H1 (cell line): ENCODE measurements around the gene OTUD3. TPM values are rescaled to one million over a fixed set of nuclear protein-coding genes. Genes with fewer than 3 reads are reported as not detected.

Experiments
- CTCF ChIA-PET: fragments of 300-600 bp; sonication (Branson Sonifier 250); formaldehyde crosslinking; loops from one replicate; lab custom pipeline; 2021; ENCODE audit not compliant: partially characterized antibody; lab: Charles Lee
- POLR2A ChIA-PET: fragments of 300-600 bp; sonication (Branson Sonifier 250); formaldehyde crosslinking; loops from one replicate; lab custom pipeline; 2021; ENCODE audit warnings: inconsistent platforms; ENCODE audit not compliant: partially characterized antibody; lab: Charles Lee
- DNase-seq, 2 experiments: peaks; one replicate each; pipeline versions ENCODE4 v3.0.0 to v3.0.0-alpha.2; 2010 to 2022; ENCODE audit warnings: low spot score in 2 of 2, low read depth in 1 of 2, mixed read lengths in 1 of 2
- FAIRE-seq: peaks from 2 replicates; lab custom pipeline; 2011; peaks lifted over from hg19 to GRCh38; lab: Jason Lieb, UNC
- H2AFZ ChIP-seq: 2 replicates; pipeline ENCODE4 v1.8.1; 2012; ENCODE audit warnings: low read length, inconsistent platforms
- H2AK5ac ChIP-seq: 2 replicates; pipeline ENCODE4 v1.6.1; 2013; ENCODE audit warnings: low read depth, low read length
- H2BK120ac ChIP-seq: replicated peaks from 2 replicates; pipeline ENCODE3; 2013; ENCODE audit warnings: low read depth, low read length, inconsistent platforms
- H2BK12ac ChIP-seq: 2 replicates; pipeline ENCODE4 v1.6.1; 2013; ENCODE audit warnings: low read depth, low read length
- H2BK15ac ChIP-seq: 2 replicates; pipeline ENCODE4 v1.6.1; 2013; ENCODE audit warnings: low read length
- H2BK20ac ChIP-seq: 2 replicates; pipeline ENCODE4 v1.6.1; 2013; ENCODE audit warnings: low read length
- H2BK5ac ChIP-seq: 2 replicates; pipeline ENCODE4 v1.6.1; 2013; ENCODE audit warnings: low read depth, low read length
- H3K14ac ChIP-seq: 2 replicates; pipeline ENCODE4 v1.6.1; 2013; ENCODE audit warnings: inconsistent platforms; ENCODE audit not compliant: insufficient read length
- H3K18ac ChIP-seq: 2 replicates; pipeline ENCODE4 v1.6.1; 2013; ENCODE audit warnings: low read length; ENCODE audit errors: extremely low read depth
- H3K23ac ChIP-seq: 2 replicates; pipeline ENCODE4 v1.6.1; 2013; ENCODE audit warnings: inconsistent platforms; ENCODE audit not compliant: insufficient read length
- H3K23me2 ChIP-seq: 2 replicates; pipeline ENCODE4 v1.6.1; 2013; ENCODE audit warnings: low read depth, low read length
- H3K27ac ChIP-seq: 2 replicates; pipeline ENCODE4 v1.6.1; 2011; ENCODE audit warnings: low read depth, low read length, inconsistent platforms
- H3K27me3 ChIP-seq, 4 experiments: replicated peaks in 1 of 4; 1 replicate in 1 of 4; 2 replicates in 3 of 4; pipeline versions ENCODE4 v1.6.1 to v1.8.1; 2011 to 2013; ENCODE audit warnings: low read length in 3 of 4, mild to moderate bottlenecking in 3 of 4, inconsistent platforms in 2 of 4, mixed read lengths in 2 of 4, moderate library complexity in 1 of 4; ENCODE audit not compliant: control insufficient read depth in 3 of 4, insufficient read depth in 3 of 4; ENCODE audit errors: extremely low read depth in 1 of 4
- H3K36me3 ChIP-seq, 4 experiments: 2 replicates each; pipeline versions ENCODE4 v1.6.1 to v1.8.1; 2011 to 2013; ENCODE audit warnings: mild to moderate bottlenecking in 4 of 4, low read length in 3 of 4, moderate library complexity in 2 of 4, control low read depth in 1 of 4, inconsistent platforms in 1 of 4; ENCODE audit not compliant: insufficient read depth in 4 of 4, control insufficient read depth in 2 of 4
- H3K4ac ChIP-seq: replicated peaks from 2 replicates; pipeline ENCODE3; 2013; ENCODE audit warnings: low read length, low read depth, mixed read lengths, inconsistent platforms; ENCODE audit not compliant: insufficient read length
- H3K4me1 ChIP-seq, 4 experiments: replicated peaks in 1 of 4; 1 replicate in 1 of 4; 2 replicates in 3 of 4; pipeline versions ENCODE4 v1.6.1 to v1.8.1; 2011 to 2013; ENCODE audit warnings: low read length in 3 of 4, inconsistent platforms in 2 of 4, mixed read lengths in 1 of 4; ENCODE audit not compliant: insufficient read depth in 4 of 4, control insufficient read depth in 3 of 4
- H3K4me2 ChIP-seq, 2 experiments: 2 replicates each; pipeline versions ENCODE4 v1.6.1 to v1.8.1; 2011 to 2013; ENCODE audit warnings: low read depth in 2 of 2, low read length in 2 of 2, control low read depth in 1 of 2, inconsistent platforms in 1 of 2, mild to moderate bottlenecking in 1 of 2; ENCODE audit not compliant: insufficient read depth in 1 of 2
- H3K4me3 ChIP-seq, 4 experiments: fragments of 200-600, 300-600 bp in 1 of 4; sonication (generic), shearing (Covaris generic), sonication (Bioruptor Twin) in 1 of 4; 2 replicates each; pipeline versions ENCODE4 v1.5.1 to v1.8.1; 2011 to 2016; ENCODE audit warnings: low read length in 4 of 4, low read depth in 3 of 4, control low read depth in 2 of 4, inconsistent platforms in 2 of 4, mild to moderate bottlenecking in 2 of 4, mixed read lengths in 1 of 4, moderate library complexity in 1 of 4; ENCODE audit not compliant: insufficient read depth in 2 of 4; ENCODE audit errors: extremely low read depth in 1 of 4
- H3K56ac ChIP-seq: replicated peaks from 2 replicates; pipeline ENCODE3; 2013; ENCODE audit warnings: low read depth, mild to moderate bottlenecking, mixed read lengths, low read length, inconsistent platforms; ENCODE audit not compliant: insufficient read length
- H3K79me1 ChIP-seq: 2 replicates; pipeline ENCODE4 v1.6.1; 2013; ENCODE audit warnings: low read depth, low read length, control low read depth
- H3K79me2 ChIP-seq, 2 experiments: 2 replicates each; pipeline versions ENCODE4 v1.6.1 to v1.8.1; 2012 to 2013; ENCODE audit warnings: low read length in 2 of 2, mild to moderate bottlenecking in 2 of 2, inconsistent platforms in 1 of 2; ENCODE audit not compliant: insufficient read depth in 2 of 2, control insufficient read depth in 1 of 2
- H3K9ac ChIP-seq, 4 experiments: replicated peaks in 1 of 4; 1 replicate in 1 of 4; 2 replicates in 3 of 4; pipeline versions ENCODE4 v1.6.1 to v1.8.1; 2011 to 2013; ENCODE audit warnings: low read depth in 3 of 4, low read length in 3 of 4, control low read depth in 2 of 4, mild to moderate bottlenecking in 2 of 4, moderate library complexity in 2 of 4, inconsistent platforms in 1 of 4; ENCODE audit errors: extremely low read depth in 1 of 4
- H3K9me3 ChIP-seq, 2 experiments: 2 replicates each; pipeline versions ENCODE4 v1.6.1 to v1.8.1; 2012 to 2013; ENCODE audit warnings: mild to moderate bottlenecking in 2 of 2, moderate library complexity in 2 of 2, control low read depth in 1 of 2, inconsistent platforms in 1 of 2, low read depth in 1 of 2, low read length in 1 of 2, mixed read lengths in 1 of 2; ENCODE audit not compliant: insufficient read depth in 2 of 2
- H4K20me1 ChIP-seq, 2 experiments: replicated peaks in 1 of 2; 2 replicates each; pipeline versions ENCODE3 to v1.8.1; 2011 to 2013; ENCODE audit warnings: inconsistent platforms in 2 of 2, low read length in 2 of 2, mild to moderate bottlenecking in 1 of 2; ENCODE audit not compliant: insufficient read depth in 2 of 2, control insufficient read depth in 1 of 2
- H4K5ac ChIP-seq: 2 replicates; pipeline ENCODE4 v1.6.1; 2013; ENCODE audit warnings: low read length, low read depth, mixed read lengths, inconsistent platforms; ENCODE audit not compliant: insufficient read length
- H4K8ac ChIP-seq: 2 replicates; pipeline ENCODE4 v1.8.0; 2013; ENCODE audit warnings: mild to moderate bottlenecking, moderate library complexity, low read length, inconsistent platforms; ENCODE audit not compliant: insufficient read depth; ENCODE audit errors: extremely low read depth
- H4K91ac ChIP-seq: replicated peaks from 2 replicates; pipeline ENCODE3; 2013; ENCODE audit warnings: low read length, mixed read lengths, inconsistent platforms; ENCODE audit not compliant: insufficient read length
- JUND ChIP-seq: IDR thresholded peaks from 2 replicates; pipeline ENCODE4 v1.6.1; 2011; ENCODE audit warnings: mild to moderate bottlenecking, improper control_type of control experiment, low read length
- POU5F1 ChIP-seq: IDR thresholded peaks from 2 replicates; pipeline ENCODE4 v1.6.1; 2011; ENCODE audit warnings: low read depth, mild to moderate bottlenecking, low read length, moderate library complexity
- RBBP5 ChIP-seq: IDR thresholded peaks from 2 replicates; pipeline ENCODE4 v1.7.1; 2012; ENCODE audit warnings: low read depth, mild to moderate bottlenecking, inconsistent platforms, low read length, moderate library complexity, borderline replicate concordance
- SAP30 ChIP-seq: fragments of 300-600 bp; sonication (generic); IDR thresholded peaks from 2 replicates; pipeline ENCODE4 v1.7.1; 2012; ENCODE audit warnings: low read length, moderate library complexity, mild to moderate bottlenecking, inconsistent platforms; ENCODE audit not compliant: insufficient read depth, insufficient replicate concordance
- SP2 ChIP-seq: IDR thresholded peaks from 2 replicates; pipeline ENCODE4 v1.6.1; 2012; ENCODE audit warnings: mild to moderate bottlenecking, low read length, inconsistent platforms
- SP4 ChIP-seq: IDR thresholded peaks from 2 replicates; pipeline ENCODE4 v1.6.1; 2012; ENCODE audit warnings: low read length, inconsistent platforms
- SRF ChIP-seq: IDR thresholded peaks from 2 replicates; pipeline ENCODE4 v1.6.1; 2011; ENCODE audit warnings: mild to moderate bottlenecking, low read depth, low read length, moderate library complexity
- TAF1 ChIP-seq: IDR thresholded peaks from 2 replicates; pipeline ENCODE4 v1.6.1; 2011; ENCODE audit warnings: mild to moderate bottlenecking, low read depth, low read length
- WGBS, 2 experiments: shearing (Covaris generic) in 1 of 2; methylation state at CpG; one replicate each; pipeline versions ENCODE4 v1.1.6 to v1.1.7; 2013 to 2015; ENCODE audit warnings: low lambda C conversion rate in 2 of 2, mixed read lengths in 2 of 2, inconsistent platforms in 1 of 2, low coverage in 1 of 2, missing lambda C conversion rate in 1 of 2; ENCODE audit not compliant: insufficient replicate concordance in 2 of 2, insufficient coverage in 1 of 2, insufficient read length in 1 of 2; ENCODE audit errors: extremely low coverage in 1 of 2, missing lambda C conversion rate in 1 of 2; 5-methylcytosine and 5-hydroxymethylcytosine counted together
- polyA plus RNA-seq, 7 experiments: library from polyadenylated mRNA; depleted of rRNA in 3 of 7; stranded (reverse) in 5 of 7; unstranded in 2 of 7; fragments of >200 nt in 5 of 7; fragments of 200-250 nt in 2 of 7; gene quantifications; 1 replicate in 5 of 7; 2 replicates in 1 of 7; 4 replicates in 1 of 7; pipeline versions ENCODE4 v1.2.1 to v1.2.3, GENCODE V29; 2011 to 2013; ENCODE audit warnings: missing spikeins in 2 of 7, mixed read lengths in 2 of 7
- total RNA-seq: library from RNA; stranded (reverse); fragmentation: NEBNext Ultra II Directional; extraction: Animal tissue kit (Norgen Biotek cat#: 25700); gene quantifications from 2 replicates; pipeline ENCODE4 v1.2.1, GENCODE V29; 2021

The OTUD3 gene
- total and polyA plus RNA-seq, 2 of the 8 experiments (the other 6 are each of a cell fraction or from before 2014, with no cell fraction given): 6.3 to 11.9 TPM

DNA sequence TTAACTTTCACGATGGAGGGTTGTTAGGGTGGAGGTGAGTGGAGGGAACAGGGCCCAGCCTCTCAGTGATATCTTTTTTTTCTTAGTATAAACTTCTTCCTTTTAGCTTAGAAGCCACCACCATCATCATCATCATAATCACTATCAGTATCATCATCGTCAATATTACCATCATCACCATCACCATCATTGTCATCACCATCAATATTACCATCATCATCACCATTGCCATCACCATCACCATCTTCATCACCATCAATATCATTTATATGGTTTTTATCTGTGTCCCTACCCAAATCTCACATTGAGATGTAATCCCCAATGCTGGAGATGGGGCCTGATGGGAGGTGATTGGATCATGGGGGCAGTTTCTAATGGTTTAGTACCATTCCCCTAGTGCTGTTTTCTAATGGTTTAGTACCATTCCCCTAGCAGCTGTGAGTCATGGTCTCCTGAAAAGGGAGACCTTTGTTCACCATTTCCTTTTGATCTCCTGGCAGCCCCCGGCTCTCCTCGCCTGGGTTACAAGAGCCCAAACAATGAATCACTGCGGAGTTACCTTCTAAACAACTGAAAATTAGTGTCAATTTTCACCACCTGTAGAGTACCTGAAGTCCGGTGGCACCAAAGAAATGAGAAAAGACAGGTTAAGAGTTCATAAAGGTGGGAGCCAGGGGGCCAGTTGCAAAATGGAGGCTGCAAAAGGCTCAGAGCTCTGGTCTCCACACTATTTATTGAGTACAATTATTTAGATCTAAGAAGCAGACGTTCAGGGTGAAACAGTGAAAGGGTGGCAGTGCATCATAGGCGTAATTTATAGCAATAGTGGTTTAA is 44.3 kb downstream of the OTUD3 start:
- no peak for FAIRE-seq
- POLR2A ChIA-PET: no interaction called here
- CTCF ChIA-PET: interaction anchor here (1.1 to 2.0 kb wide), 4 partner anchors 9 to 270 kb away, joined by 3 to 4 read pairs (median 4); no protein-coding TSS in a partner anchor

More for the DNA sequence above, 44.3 kb downstream of the OTUD3 start:
- no peak overlapping the region for H3K18ac ChIP-seq
- H2BK120ac ChIP-seq: no peak overlapping the region
- no peak overlapping the region for H2BK5ac ChIP-seq
- H3K4ac ChIP-seq: no peak overlapping the region
- H2BK12ac ChIP-seq: no peak overlapping the region
- H4K8ac ChIP-seq: no peak overlapping the region
- H3K4me1 ChIP-seq: peaks cover 0 to 3% (median 0%) of the 10 kb centered on the region in 4 experiments; a peak in 1 of 7 replicates
- H2AK5ac ChIP-seq: no peak overlapping the region
- no peak overlapping the region for H2BK15ac ChIP-seq
- no peak overlapping the region for H3K14ac ChIP-seq
- H3K23ac ChIP-seq: no peak overlapping the region
- no peak for DNase-seq
- H3K4me2 ChIP-seq: no peak overlapping the region
- H3K56ac ChIP-seq: no peak overlapping the region
- no peaks in the 10 kb centered on the region for H3K79me2 ChIP-seq
- H3K4me3 ChIP-seq: no peak overlapping the region
- H3K9me3 ChIP-seq: peaks cover 12 to 14% of the 10 kb centered on the region in 2 experiments
- H3K23me2 ChIP-seq: no peaks in the 10 kb centered on the region; the same call in 1 of the 2 replicates
- H2BK20ac ChIP-seq: no peak overlapping the region
- no peak overlapping the region for H2AFZ ChIP-seq
- H3K36me3 ChIP-seq: no peaks in the 10 kb centered on the region
- H3K79me1 ChIP-seq: no peaks in the 10 kb centered on the region
- H4K5ac ChIP-seq: no peak overlapping the region
- no peaks in the 10 kb centered on the region for H4K20me1 ChIP-seq
- TF ChIP-seq SP4 (no peak), JUND (no peak), TAF1 (no peak), POU5F1 (no peak), RBBP5 (no peak), SP2 (no peak), SAP30 (no peak), SRF (no peak)
- no peak overlapping the region for H4K91ac ChIP-seq
- no peak overlapping the region for H3K27ac ChIP-seq
- 77% methylated on average over 8 of the region's 8 CpGs; no CpG with 5 or more reads in 1 of the 2 experiments for WGBS, 2 experiments
- no peak overlapping the region for H3K9ac ChIP-seq
- no peaks in the 10 kb centered on the region for H3K27me3 ChIP-seq
